ENCODE data around the gene MARK4. TPM values are rescaled to one million over a fixed set of nuclear protein-coding genes. Genes with fewer than 3 reads are reported as not detected.

The MARK4 gene
- total RNA-seq, 1 experiment from 2014 or later = 17.9 TPM

DNA sequence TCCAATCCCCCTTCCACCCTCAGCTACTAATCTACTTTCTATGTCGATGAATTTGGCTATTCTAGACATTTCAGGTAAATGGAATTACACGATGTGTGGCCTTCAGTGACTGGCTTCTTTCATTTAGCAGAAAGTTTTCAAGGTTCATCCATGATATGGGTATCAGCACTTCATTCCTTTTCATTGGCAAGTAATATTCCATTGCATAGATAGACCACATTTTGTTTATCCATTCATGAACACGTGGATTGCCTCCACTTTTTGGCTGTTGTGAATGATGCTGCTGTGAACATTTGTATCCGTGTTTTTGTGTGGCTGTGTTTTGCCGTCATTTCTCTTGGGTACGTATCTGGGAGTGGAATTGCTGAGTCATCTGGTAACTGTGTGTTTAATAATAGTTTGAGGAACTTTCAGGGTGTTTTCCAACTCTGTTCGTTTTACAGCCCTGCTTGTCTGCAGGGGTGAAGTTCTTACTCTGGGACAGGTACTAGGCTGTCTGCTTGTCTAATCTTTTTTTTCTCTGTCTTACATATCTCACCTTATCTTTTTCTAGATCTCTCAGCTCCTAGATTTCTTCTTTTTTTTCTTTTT is 32.5 kb downstream of the MARK4 start:
- Histone ChIP-seq H3K4me3 (ENCODE audit: low read length) (no peak overlapping the region), H3K27me3 (ENCODE audit: low read length) (no peaks in the 10 kb centered on the region), H3K4me2 (ENCODE audit: low read depth, low read length, poor library complexity, severe bottlenecking) (no peak overlapping the region), H3K36me3 (ENCODE audit: insufficient read depth, low read length) (peaks cover 9% of the 10 kb centered on the region; the same call in 1 of the 2 replicates), H3K27ac (ENCODE audit: low read length) (no peak overlapping the region), H3K4me1 (ENCODE audit: low read length) (no peaks in the 10 kb centered on the region), H4K20me1 (ENCODE audit: insufficient read depth, low read depth, low read length) (no peaks in the 10 kb centered on the region), H3K9me2 (replicated peaks; ENCODE audit: insufficient read depth, low read length) (no peaks in the 10 kb centered on the region), H2AFZ (ENCODE audit: low read length) (no peak overlapping the region), H3K9ac (ENCODE audit: low read length) (no peak overlapping the region), H3K79me2 (ENCODE audit: low read length) (no peaks in the 10 kb centered on the region), H3K9me3 (ENCODE audit: low read length) (no peaks in the 10 kb centered on the region)
- no peak for DNase-seq

DNA sequence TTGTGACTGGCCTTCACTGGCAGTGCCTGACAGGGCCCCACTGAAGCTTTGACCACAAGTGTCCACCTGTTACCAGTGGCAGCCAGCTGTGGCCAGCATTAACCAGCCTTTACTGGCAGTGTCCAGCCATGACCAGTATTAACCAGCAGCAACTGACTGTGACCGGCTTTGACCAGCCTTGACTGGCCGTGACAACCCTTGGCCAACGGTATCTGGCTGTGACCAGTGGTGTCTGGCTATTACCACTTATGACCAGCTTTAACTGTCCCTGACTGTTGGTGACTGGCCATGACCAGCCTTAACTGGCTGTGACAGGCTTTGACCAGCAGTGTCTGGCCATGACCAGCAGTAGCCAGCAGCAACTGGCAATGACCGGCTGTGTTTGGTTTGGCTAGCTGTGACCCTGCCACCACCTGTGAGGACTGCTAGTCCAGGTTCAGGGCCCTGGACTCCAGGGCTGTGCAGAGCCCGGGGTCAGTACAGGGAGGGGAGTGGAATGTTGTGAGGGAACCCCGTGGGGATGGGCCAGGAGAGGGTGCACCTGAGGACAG is 39.4 kb downstream of the MARK4 start:
- no peak for DNase-seq
- Histone ChIP-seq H3K4me3 (ENCODE audit: low read length) (no peak overlapping the region), H3K27me3 (ENCODE audit: low read length) (no peaks in the 10 kb centered on the region), H3K9ac (ENCODE audit: low read length) (no peak overlapping the region), H3K4me1 (ENCODE audit: low read length) (no peaks in the 10 kb centered on the region), H3K79me2 (ENCODE audit: low read length) (no peaks in the 10 kb centered on the region), H3K36me3 (ENCODE audit: insufficient read depth, low read length) (no peaks in the 10 kb centered on the region; the same call in 1 of the 2 replicates), H2AFZ (ENCODE audit: low read length) (no peak overlapping the region), H4K20me1 (ENCODE audit: insufficient read depth, low read depth, low read length) (no peaks in the 10 kb centered on the region), H3K4me2 (ENCODE audit: low read depth, low read length, poor library complexity, severe bottlenecking) (no peak overlapping the region), H3K9me3 (ENCODE audit: low read length) (no peaks in the 10 kb centered on the region), H3K9me2 (replicated peaks; ENCODE audit: insufficient read depth, low read length) (no peaks in the 10 kb centered on the region), H3K27ac (ENCODE audit: low read length) (no peak overlapping the region)

DNA sequence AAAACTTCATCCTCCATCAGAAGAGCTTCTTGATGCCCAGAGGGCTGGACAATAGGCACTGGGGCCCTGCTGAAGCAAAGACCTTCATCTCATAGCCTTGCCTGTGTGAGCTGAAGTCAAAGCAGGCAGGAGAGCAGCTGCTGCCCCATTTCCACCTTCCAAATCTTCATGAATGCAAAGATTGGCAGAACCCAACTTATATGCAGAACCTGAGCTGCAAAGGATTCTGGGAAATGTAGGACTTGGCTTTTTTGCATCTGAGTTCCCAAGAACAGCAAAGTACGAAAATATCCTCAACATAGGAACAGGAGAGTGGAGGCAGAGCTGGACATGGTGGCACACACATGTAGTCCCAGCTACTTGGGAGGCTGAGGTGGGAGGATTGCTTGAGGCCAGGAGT is 40.8 kb downstream of the MARK4 start:
- no peak for DNase-seq
- Histone ChIP-seq H3K27me3 (ENCODE audit: low read length) (no peaks in the 10 kb centered on the region), H3K4me1 (ENCODE audit: low read length) (no peaks in the 10 kb centered on the region), H3K9ac (ENCODE audit: low read length) (no peak overlapping the region), H3K4me2 (ENCODE audit: low read depth, low read length, poor library complexity, severe bottlenecking) (no peak overlapping the region), H3K36me3 (ENCODE audit: insufficient read depth, low read length) (no peaks in the 10 kb centered on the region; the same call in 1 of the 2 replicates), H2AFZ (ENCODE audit: low read length) (no peak overlapping the region), H3K9me2 (replicated peaks; ENCODE audit: insufficient read depth, low read length) (no peaks in the 10 kb centered on the region), H3K27ac (ENCODE audit: low read length) (no peak overlapping the region), H3K79me2 (ENCODE audit: low read length) (no peaks in the 10 kb centered on the region), H3K9me3 (ENCODE audit: low read length) (no peaks in the 10 kb centered on the region), H3K4me3 (ENCODE audit: low read length) (no peak overlapping the region), H4K20me1 (ENCODE audit: insufficient read depth, low read depth, low read length) (no peaks in the 10 kb centered on the region)

GRCh38 chr19:45293682-45294081 is 42.6 kb downstream of the MARK4 start:
- Histone ChIP-seq H3K27ac (ENCODE audit: low read length) (no peak overlapping the region), H3K4me3 (ENCODE audit: low read length) (no peak overlapping the region), H3K9me3 (ENCODE audit: low read length) (no peaks in the 10 kb centered on the region), H3K9ac (ENCODE audit: low read length) (no peak overlapping the region), H3K4me2 (ENCODE audit: low read depth, low read length, poor library complexity, severe bottlenecking) (no peak overlapping the region), H3K27me3 (ENCODE audit: low read length) (no peaks in the 10 kb centered on the region), H4K20me1 (ENCODE audit: insufficient read depth, low read depth, low read length) (no peaks in the 10 kb centered on the region), H3K4me1 (ENCODE audit: low read length) (no peaks in the 10 kb centered on the region), H3K9me2 (replicated peaks; ENCODE audit: insufficient read depth, low read length) (no peaks in the 10 kb centered on the region), H3K79me2 (ENCODE audit: low read length) (no peaks in the 10 kb centered on the region), H3K36me3 (ENCODE audit: insufficient read depth, low read length) (no peaks in the 10 kb centered on the region; the same call in 1 of the 2 replicates), H2AFZ (ENCODE audit: low read length) (no peak overlapping the region)
- no peak for DNase-seq

- no peak overlapping the region for H3K27ac ChIP-seq (ENCODE audit: low read length)
- H4K20me1 ChIP-seq (ENCODE audit: insufficient read depth, low read depth, low read length) = no peaks in the 10 kb centered on the region
- H3K4me1 ChIP-seq (ENCODE audit: low read length) = no peaks in the 10 kb centered on the region
- H3K9ac ChIP-seq (ENCODE audit: low read length) = no peak overlapping the region
- H3K79me2 ChIP-seq (ENCODE audit: low read length) = no peaks in the 10 kb centered on the region
- no peaks in the 10 kb centered on the region; the same call in 1 of the 2 replicates for H3K36me3 ChIP-seq (ENCODE audit: insufficient read depth, low read length)
- no peaks in the 10 kb centered on the region for H3K9me2 ChIP-seq (replicated peaks; ENCODE audit: insufficient read depth, low read length)
- DNase-seq = no peak
- H2AFZ ChIP-seq (ENCODE audit: low read length) = no peak overlapping the region
- H3K9me3 ChIP-seq (ENCODE audit: low read length) = no peaks in the 10 kb centered on the region
- H3K4me2 ChIP-seq (ENCODE audit: low read depth, low read length, poor library complexity, severe bottlenecking) = no peak overlapping the region
- H3K27me3 ChIP-seq (ENCODE audit: low read length) = no peaks in the 10 kb centered on the region
- no peak overlapping the region for H3K4me3 ChIP-seq (ENCODE audit: low read length)
These were observed 43.4 kb downstream of the MARK4 start for GRCh38 chr19:45294291-45295029.

- Histone ChIP-seq H3K9me2 (replicated peaks; ENCODE audit: insufficient read depth, low read length) (no peaks in the 10 kb centered on the region), H3K9me3 (ENCODE audit: low read length) (no peaks in the 10 kb centered on the region), H3K4me3 (ENCODE audit: low read length) (no peak overlapping the region), H2AFZ (ENCODE audit: low read length) (no peak overlapping the region), H3K36me3 (ENCODE audit: insufficient read depth, low read length) (no peaks in the 10 kb centered on the region; the same call in 1 of the 2 replicates), H3K27me3 (ENCODE audit: low read length) (no peaks in the 10 kb centered on the region), H3K4me2 (ENCODE audit: low read depth, low read length, poor library complexity, severe bottlenecking) (no peak overlapping the region), H3K27ac (ENCODE audit: low read length) (no peak overlapping the region), H3K4me1 (ENCODE audit: low read length) (no peaks in the 10 kb centered on the region), H3K9ac (ENCODE audit: low read length) (no peak overlapping the region), H4K20me1 (ENCODE audit: insufficient read depth, low read depth, low read length) (no peaks in the 10 kb centered on the region), H3K79me2 (ENCODE audit: low read length) (no peaks in the 10 kb centered on the region)
- no peak for DNase-seq
These were observed 44.8 kb downstream of the MARK4 start for GRCh38 chr19:45295873-45296272.

DNA sequence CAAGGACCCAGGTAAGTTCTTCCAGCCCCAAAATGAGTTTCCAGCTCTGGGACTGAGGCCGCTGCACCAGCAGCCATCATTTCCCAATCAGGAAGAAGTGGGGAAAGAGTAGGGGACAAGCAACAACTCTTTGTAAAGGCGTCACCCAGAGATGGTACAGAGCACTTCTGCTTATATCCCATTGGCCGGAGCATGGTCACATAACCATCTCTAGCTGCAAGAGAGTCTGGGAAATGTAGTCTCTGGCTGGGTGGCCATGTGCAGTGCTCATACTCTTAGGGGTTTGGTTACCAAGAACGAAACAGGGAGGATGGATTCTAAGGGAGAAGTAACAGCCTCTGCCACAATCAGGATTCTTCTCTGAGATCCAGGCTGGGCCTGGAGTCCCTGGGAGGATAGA is 45.3 kb downstream of the MARK4 start:
- Histone ChIP-seq H3K36me3 (ENCODE audit: insufficient read depth, low read length) (no peaks in the 10 kb centered on the region; the same call in 1 of the 2 replicates), H3K9ac (ENCODE audit: low read length) (no peak overlapping the region), H3K4me1 (ENCODE audit: low read length) (no peaks in the 10 kb centered on the region), H3K27ac (ENCODE audit: low read length) (no peak overlapping the region), H3K9me3 (ENCODE audit: low read length) (no peaks in the 10 kb centered on the region), H4K20me1 (ENCODE audit: insufficient read depth, low read depth, low read length) (no peaks in the 10 kb centered on the region), H3K4me3 (ENCODE audit: low read length) (no peak overlapping the region), H3K9me2 (replicated peaks; ENCODE audit: insufficient read depth, low read length) (no peaks in the 10 kb centered on the region), H3K27me3 (ENCODE audit: low read length) (no peaks in the 10 kb centered on the region), H3K4me2 (ENCODE audit: low read depth, low read length, poor library complexity, severe bottlenecking) (no peak overlapping the region), H3K79me2 (ENCODE audit: low read length) (no peaks in the 10 kb centered on the region), H2AFZ (ENCODE audit: low read length) (no peak overlapping the region)
- DNase-seq = no peak

- Histone ChIP-seq H3K27me3 (ENCODE audit: low read length) (no peaks in the 10 kb centered on the region), H3K4me1 (ENCODE audit: low read length) (no peaks in the 10 kb centered on the region), H3K4me3 (ENCODE audit: low read length) (no peak overlapping the region), H3K36me3 (ENCODE audit: insufficient read depth, low read length) (no peaks in the 10 kb centered on the region; the same call in 1 of the 2 replicates), H3K27ac (ENCODE audit: low read length) (no peak overlapping the region), H3K79me2 (ENCODE audit: low read length) (no peaks in the 10 kb centered on the region), H3K9me3 (ENCODE audit: low read length) (no peaks in the 10 kb centered on the region), H4K20me1 (ENCODE audit: insufficient read depth, low read depth, low read length) (no peaks in the 10 kb centered on the region), H3K9ac (ENCODE audit: low read length) (no peak overlapping the region), H3K9me2 (replicated peaks; ENCODE audit: insufficient read depth, low read length) (no peaks in the 10 kb centered on the region), H2AFZ (ENCODE audit: low read length) (no peak overlapping the region), H3K4me2 (ENCODE audit: low read depth, low read length, poor library complexity, severe bottlenecking) (no peak overlapping the region)
- DNase-seq = no peak
These were observed 46.6 kb downstream of the MARK4 start for GRCh38 chr19:45297674-45298073.
